T47D (cell line): ENCODE results near the gene PIANP.

Experiments used
- DNase-seq, 2 experiments: peaks; one replicate each; pipeline versions ENCODE4 v3.0.0 to v3.0.0-alpha.2; 2011 to 2012; ENCODE audit warnings: low read depth in 1 of 2, low spot score in 1 of 2
- JUND ChIP-seq: IDR thresholded peaks from 2 replicates; pipeline ENCODE4 v1.6.1; 2012; ENCODE audit warnings: low read depth
- in situ Hi-C: cut with HindIII; loops from 2 replicates; pipeline ENCODE4 v1.10.0; 2016; ENCODE audit warnings: low sequenced_read_pairs, low pct_unique_long_range_greater_than_20kb

Gene PIANP

GRCh38 chr12:6646276-6647082, 54.1 kb downstream of the PIANP start:
- no peak for TF ChIP-seq JUND
- in situ Hi-C loops, result no loop called here
- DNase-seq, result no peak

DNA sequence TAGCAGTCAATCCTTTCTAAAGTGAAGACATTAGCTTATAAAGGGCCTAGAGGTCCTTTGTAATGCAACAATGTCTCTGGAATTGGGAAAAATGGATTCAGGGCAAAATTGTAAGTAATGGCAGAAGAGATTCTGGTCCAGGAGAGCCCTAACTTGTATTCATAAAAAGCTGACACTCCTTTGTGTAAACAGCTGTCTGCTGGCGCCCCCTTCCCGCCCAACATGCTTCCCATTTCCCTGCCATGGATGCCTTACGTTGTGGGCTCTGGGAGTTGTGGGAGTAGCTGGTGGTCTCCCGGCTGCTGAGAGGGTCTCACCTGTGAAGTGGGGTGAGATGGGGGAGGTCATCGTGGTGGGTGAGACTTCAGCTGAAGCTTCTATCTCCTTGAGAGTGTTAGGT, 55.7 kb downstream of the PIANP start:
- no peak for TF ChIP-seq JUND
- in situ Hi-C loops, result no loop called here
- no peak for DNase-seq

GRCh38 chr12:6644257-6644596, 56.4 kb downstream of the PIANP start:
- in situ Hi-C loops, result no loop called here
- DNase-seq, result no peak
- TF ChIP-seq JUND, result no peak
